AG04450 (cell line): ENCODE measurements around the gene GADD45A. TPM values are rescaled to one million over a fixed set of nuclear protein-coding genes. Genes with fewer than 3 reads are reported as not detected.

Source experiments
- CTCF ChIA-PET: fragments of 300-600, 350-600 bp; formaldehyde crosslinking; extraction: SDS; loops from one replicate; lab custom pipeline; 2022; ENCODE audit warnings: antibody characterized with exemption, inconsistent platforms; lab: Charles Lee
- POLR2A ChIA-PET: fragments of 350-600 bp; formaldehyde crosslinking; extraction: SDS; loops from one replicate; lab custom pipeline; 2021; ENCODE audit warnings: antibody characterized with exemption, inconsistent platforms; lab: Yijun Ruan, JAX
- DNase-seq: peaks from one replicate; pipeline ENCODE4 v3.0.0-alpha.2; 2011; ENCODE audit warnings: low read depth, low spot score
- H3K27ac ChIP-seq: one replicate; pipeline ENCODE4 v1.5.1; 2012; ENCODE audit warnings: low read depth, low read length, control low read depth
- H3K27me3 ChIP-seq: one replicate; pipeline ENCODE4 v1.6.0; 2012; ENCODE audit warnings: low read length; ENCODE audit not compliant: control insufficient read depth, insufficient read depth
- H3K4me3 ChIP-seq: 2 replicates; pipeline ENCODE4 v1.5.1; 2011; ENCODE audit warnings: mild to moderate bottlenecking, low read depth, low read length, control low read depth
- H3K9me3 ChIP-seq: 2 replicates; pipeline ENCODE4 v1.5.1; 2012; ENCODE audit warnings: low read length; ENCODE audit not compliant: control insufficient read depth, insufficient read depth
- polyA plus RNA-seq: library from polyadenylated mRNA; depleted of rRNA; stranded (reverse); fragments of >200 nt; gene quantifications from 2 replicates; pipeline ENCODE4 v1.2.3, GENCODE V29; 2011
- TF ChIP-seq, protein P1 (sequence below): IDR thresholded peaks from 2 replicates; pipeline ENCODE4 v1.5.1; 2011; ENCODE audit warnings: low read depth, low read length, control low read depth, inconsistent platforms

GADD45A gene
- polyA plus RNA-seq, 1 experiment: 41.8 TPM

DNA sequence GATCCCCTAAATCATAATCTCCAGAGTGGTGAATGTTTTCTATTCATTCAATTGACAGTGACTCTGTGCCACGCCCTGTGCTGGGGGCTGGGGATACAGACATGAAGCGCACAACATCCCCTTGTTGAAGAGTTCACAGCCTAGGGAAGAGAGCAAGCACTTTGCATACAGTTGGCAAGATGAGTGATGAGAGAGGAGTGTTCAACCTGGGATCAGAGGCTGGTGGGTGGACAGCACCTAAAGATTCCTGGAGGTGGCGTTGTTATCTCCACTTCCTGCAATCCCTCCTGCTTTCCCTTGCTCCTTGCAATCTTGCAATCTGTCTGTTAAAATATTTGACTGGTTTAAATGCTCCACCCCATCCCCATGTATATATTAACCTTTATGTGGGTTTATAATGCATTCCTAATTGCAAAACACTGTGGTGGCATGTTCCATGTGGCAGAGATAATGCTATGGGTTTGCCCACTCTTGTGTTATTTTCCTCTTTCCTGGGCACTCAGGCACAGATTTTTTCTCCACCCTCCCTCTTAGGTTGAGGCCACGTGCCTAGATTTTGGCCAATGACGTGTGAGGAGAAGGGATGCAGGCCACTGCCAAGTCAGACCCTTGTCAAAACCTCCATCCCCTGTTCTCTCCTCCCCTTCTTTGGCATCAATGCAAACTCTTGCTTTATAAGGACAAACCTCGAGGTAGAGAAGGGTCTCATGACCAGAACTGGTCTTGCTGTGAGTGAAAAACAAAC lies 36.2 kb upstream of the GADD45A start:
- TF ChIP-seq, protein P1, sequence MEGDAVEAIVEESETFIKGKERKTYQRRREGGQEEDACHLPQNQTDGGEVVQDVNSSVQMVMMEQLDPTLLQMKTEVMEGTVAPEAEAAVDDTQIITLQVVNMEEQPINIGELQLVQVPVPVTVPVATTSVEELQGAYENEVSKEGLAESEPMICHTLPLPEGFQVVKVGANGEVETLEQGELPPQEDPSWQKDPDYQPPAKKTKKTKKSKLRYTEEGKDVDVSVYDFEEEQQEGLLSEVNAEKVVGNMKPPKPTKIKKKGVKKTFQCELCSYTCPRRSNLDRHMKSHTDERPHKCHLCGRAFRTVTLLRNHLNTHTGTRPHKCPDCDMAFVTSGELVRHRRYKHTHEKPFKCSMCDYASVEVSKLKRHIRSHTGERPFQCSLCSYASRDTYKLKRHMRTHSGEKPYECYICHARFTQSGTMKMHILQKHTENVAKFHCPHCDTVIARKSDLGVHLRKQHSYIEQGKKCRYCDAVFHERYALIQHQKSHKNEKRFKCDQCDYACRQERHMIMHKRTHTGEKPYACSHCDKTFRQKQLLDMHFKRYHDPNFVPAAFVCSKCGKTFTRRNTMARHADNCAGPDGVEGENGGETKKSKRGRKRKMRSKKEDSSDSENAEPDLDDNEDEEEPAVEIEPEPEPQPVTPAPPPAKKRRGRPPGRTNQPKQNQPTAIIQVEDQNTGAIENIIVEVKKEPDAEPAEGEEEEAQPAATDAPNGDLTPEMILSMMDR: no peak
- H3K27me3 ChIP-seq: no peaks in the 10 kb centered on the region
- H3K27ac ChIP-seq: no peak overlapping the region
- POLR2A ChIA-PET: no interaction called here
- CTCF ChIA-PET: no interaction called here
- no peak overlapping the region for H3K4me3 ChIP-seq
- no peaks in the 10 kb centered on the region for H3K9me3 ChIP-seq
- no peak for DNase-seq

DNA sequence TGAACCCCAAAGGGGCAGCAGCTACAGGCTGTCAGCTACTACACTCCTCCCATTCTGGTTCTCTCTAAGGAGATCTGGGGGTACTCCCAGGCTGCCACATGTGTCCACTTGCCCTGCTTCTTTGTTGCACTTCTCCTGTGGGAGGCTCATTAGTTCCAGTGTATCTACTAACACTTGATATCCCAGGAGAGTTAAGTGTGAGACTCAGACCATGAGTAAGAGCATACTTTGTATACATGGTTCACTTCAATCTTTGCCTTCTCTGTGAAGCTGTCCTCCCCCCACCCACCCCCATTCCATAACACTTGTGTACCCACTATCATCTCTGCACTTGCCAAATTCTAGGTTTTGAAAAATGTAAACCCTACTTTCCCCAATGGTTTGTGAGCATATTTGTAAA lies 34.9 kb upstream of the GADD45A start:
- TF ChIP-seq, protein P1: no peak
- CTCF ChIA-PET: interaction anchor here (0.6 to 0.8 kb wide), 3 partner anchors 89 to 116 kb away, joined by 3 read pairs; no protein-coding TSS in a partner anchor
- no peak for DNase-seq
- Histone ChIP-seq H3K4me3 (no peak overlapping the region), H3K27me3 (no peaks in the 10 kb centered on the region), H3K27ac (no peak overlapping the region), H3K9me3 (no peaks in the 10 kb centered on the region)
- POLR2A ChIA-PET: interaction anchor here (1.4 kb wide), 1 partner anchor 35 kb away, joined by 7 read pairs; the partner anchor contains the start of gene GADD45A

GRCh38 chr1:67651031-67651430 lies 34.0 kb upstream of the GADD45A start:
- CTCF ChIA-PET: interaction anchor here (0.7 kb wide), 1 partner anchor 461 kb away, joined by 5 read pairs; no protein-coding TSS in a partner anchor
- H3K4me3 ChIP-seq: no peak overlapping the region
- H3K27ac ChIP-seq: no peak overlapping the region
- no peak for DNase-seq
- H3K27me3 ChIP-seq: no peaks in the 10 kb centered on the region
- POLR2A ChIA-PET: interaction anchor here (0.6 to 1.4 kb wide), 2 partner anchors 22 to 34 kb away, joined by 7 read pairs; partner anchors contain the start of gene GADD45A
- no peaks in the 10 kb centered on the region for H3K9me3 ChIP-seq
- TF ChIP-seq, protein P1: no peak

DNA sequence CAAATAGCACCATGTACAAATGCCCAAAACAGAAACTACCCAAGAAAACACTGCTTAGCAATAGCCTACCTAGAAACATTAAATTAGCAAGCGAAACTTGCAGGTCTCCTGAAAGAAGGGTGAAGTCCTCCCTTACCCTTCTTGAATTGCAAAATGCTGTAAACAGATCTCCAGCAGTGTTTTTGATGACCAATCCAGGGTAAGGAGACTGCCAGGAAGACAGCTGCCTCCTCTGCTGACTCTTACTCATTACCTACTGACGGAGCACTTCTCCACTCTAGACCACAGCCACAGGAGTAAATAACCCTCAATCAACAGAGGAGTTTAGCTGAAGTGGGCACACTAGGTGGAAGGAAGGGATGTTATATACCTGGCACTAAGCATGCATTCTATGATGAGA lies 32.2 kb upstream of the GADD45A start:
- POLR2A ChIA-PET: interaction anchor here (1.0 to 1.6 kb wide), 3 partner anchors 32 to 34 kb away, joined by 3 to 8 read pairs (median 4); partner anchors contain the start of gene GADD45A
- TF ChIP-seq, protein P1: no peak
- Histone ChIP-seq H3K4me3 (no peak overlapping the region), H3K27ac (peak overlapping the region; percentile 73), H3K27me3 (no peaks in the 10 kb centered on the region), H3K9me3 (no peaks in the 10 kb centered on the region)
- CTCF ChIA-PET: no interaction called here
- peak; percentile 79 for DNase-seq

GRCh38 chr1:67653304-67653703 lies 31.7 kb upstream of the GADD45A start:
- TF ChIP-seq, protein P1: no peak
- H3K27me3 ChIP-seq: no peaks in the 10 kb centered on the region
- no peak overlapping the region for H3K4me3 ChIP-seq
- CTCF ChIA-PET: no interaction called here
- H3K9me3 ChIP-seq: no peaks in the 10 kb centered on the region
- no peak for DNase-seq
- H3K27ac ChIP-seq: peak overlapping the region; percentile 73
- POLR2A ChIA-PET: interaction anchor here (1.0 to 1.6 kb wide), 3 partner anchors 32 to 34 kb away, joined by 3 to 8 read pairs (median 4); partner anchors contain the start of gene GADD45A
